ENCODE results near the gene MECP2.

The MECP2 gene

GRCh38 chrX:154019633-154020528, 77.6 kb downstream of the MECP2 start, which contains the start of gene IRAK1:
IRAK1 (minus strand) TSS chrX:154019902; CDS start chrX:154019812, 90 bp downstream.
- peak; percentile 46 for DNase-seq (ENCODE audit: insufficient read length, low spot score)
- no peak for FAIRE-seq

- DNase-seq (ENCODE audit: insufficient read length, low spot score) (no peak), FAIRE-seq (no peak)
These were observed 78.4 kb downstream of the MECP2 start for GRCh38 chrX:154019061-154019621.

GRCh38 chrX:154018518-154019060, 78.9 kb downstream of the MECP2 start:
- no peak for DNase-seq (ENCODE audit: insufficient read length, low spot score)
- FAIRE-seq: no peak

GRCh38 chrX:154017766-154018517, 79.6 kb downstream of the MECP2 start:
- no peak for FAIRE-seq
- no peak for DNase-seq (ENCODE audit: insufficient read length, low spot score)

- no peak for FAIRE-seq
- DNase-seq (ENCODE audit: insufficient read length, low spot score): no peak
These were observed 81.0 kb downstream of the MECP2 start for GRCh38 chrX:154016366-154017076.

GRCh38 chrX:154015581-154016264, 81.8 kb downstream of the MECP2 start:
- DNase-seq (ENCODE audit: insufficient read length, low spot score): no peak
- FAIRE-seq: no peak

GRCh38 chrX:154014429-154015380, 82.8 kb downstream of the MECP2 start:
- no peak for DNase-seq (ENCODE audit: insufficient read length, low spot score)
- no peak for FAIRE-seq

- no peak for FAIRE-seq
- DNase-seq (ENCODE audit: insufficient read length, low spot score): peak; percentile 34
These were observed 83.7 kb downstream of the MECP2 start for GRCh38 chrX:154013614-154014360.

- no peak for FAIRE-seq
- DNase-seq (ENCODE audit: insufficient read length, low spot score): no peak
These were observed 84.5 kb downstream of the MECP2 start for GRCh38 chrX:154013001-154013421.

GRCh38 chrX:154012336-154012991, 85.1 kb downstream of the MECP2 start:
- DNase-seq (ENCODE audit: insufficient read length, low spot score): no peak
- FAIRE-seq: no peak

GRCh38 chrX:154011376-154012335, 85.9 kb downstream of the MECP2 start:
- no peak for FAIRE-seq
- no peak for DNase-seq (ENCODE audit: insufficient read length, low spot score)

GRCh38 chrX:154010330-154011087, 87.0 kb downstream of the MECP2 start:
- DNase-seq (ENCODE audit: insufficient read length, low spot score) (no peak), FAIRE-seq (no peak)

GRCh38 chrX:154008521-154008920, 89.0 kb downstream of the MECP2 start:
- FAIRE-seq: no peak
- no peak for DNase-seq (ENCODE audit: insufficient read length, low spot score)

- FAIRE-seq (no peak), DNase-seq (ENCODE audit: insufficient read length, low spot score) (no peak)
These were observed 90.6 kb downstream of the MECP2 start for GRCh38 chrX:154006947-154007346.

GRCh38 chrX:154004315-154004714, 93.2 kb downstream of the MECP2 start:
- DNase-seq (ENCODE audit: insufficient read length, low spot score): no peak
- no peak for FAIRE-seq

Measured in HTR-8/SVneo (cell line).